ENCODE measurements around the gene IRF6.
A peak's percentile ranks its signal among the peaks of the same experiment; 100 is the strongest.

Gene IRF6

DNA sequence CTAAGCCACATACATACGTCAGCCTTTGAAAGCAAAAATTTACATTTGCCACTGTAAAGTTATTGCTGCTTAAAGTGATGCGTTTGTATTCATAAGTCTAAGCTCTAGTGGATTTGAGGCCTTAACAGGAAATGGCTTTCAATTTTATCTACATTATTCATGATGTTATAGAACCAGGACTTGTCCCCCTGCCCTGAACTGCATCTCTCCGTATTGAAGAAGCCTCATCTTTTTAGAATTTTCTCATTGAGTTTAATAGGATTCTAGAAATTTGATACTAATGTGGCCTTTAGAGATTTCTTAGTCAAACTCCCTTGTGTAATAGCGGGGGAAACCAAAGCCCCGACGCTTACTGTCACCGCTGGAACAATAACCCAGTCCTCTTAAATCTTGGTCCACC lies 31.7 kb upstream of the IRF6 start:
- in situ Hi-C loops (cut with HindIII; ENCODE audit: low pct_unique_long_range_greater_than_20kb, low sequenced_read_pairs): no loop called here
- TF ChIP-seq JUND (IDR thresholded peaks at IDR 0.05; ENCODE audit: low read depth): no peak
- no peak for DNase-seq (ENCODE audit: low read depth in 1 of 2, low spot score in 1 of 2)

DNA sequence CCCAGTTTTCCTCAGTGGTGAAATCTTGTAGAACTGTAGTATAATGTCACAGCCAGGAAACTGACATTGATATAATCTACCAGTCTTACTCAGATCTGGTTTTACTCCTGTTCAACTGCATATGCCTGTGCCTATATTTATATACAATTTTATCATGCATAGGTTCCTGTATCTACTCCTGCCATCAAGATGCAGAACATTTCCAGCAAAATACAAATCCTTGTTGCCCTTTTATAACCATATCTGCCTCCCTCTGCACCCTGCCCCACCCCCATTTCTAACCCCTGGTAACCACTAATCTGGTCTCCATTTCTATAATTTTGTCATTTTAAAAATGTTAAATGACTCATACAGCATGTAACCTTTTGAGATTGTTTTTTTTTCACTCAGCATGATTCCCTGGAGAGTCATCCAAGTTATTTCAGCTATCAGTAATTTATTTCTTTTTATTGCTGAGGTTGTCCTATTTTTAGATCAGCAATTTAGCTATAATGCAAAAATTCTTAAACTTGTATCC lies 29.9 kb upstream of the IRF6 start:
- no peak for TF ChIP-seq JUND (IDR thresholded peaks at IDR 0.05; ENCODE audit: low read depth)
- in situ Hi-C loops (cut with HindIII; ENCODE audit: low pct_unique_long_range_greater_than_20kb, low sequenced_read_pairs): no loop called here
- DNase-seq (ENCODE audit: low read depth in 1 of 2, low spot score in 1 of 2): no peak

- no peak for DNase-seq (ENCODE audit: low read depth in 1 of 2, low spot score in 1 of 2)
- in situ Hi-C loops (cut with HindIII; ENCODE audit: low pct_unique_long_range_greater_than_20kb, low sequenced_read_pairs): no loop called here
- no peak for TF ChIP-seq JUND (IDR thresholded peaks at IDR 0.05; ENCODE audit: low read depth)
Observed at GRCh38 chr1:209831615-209832014, 25.7 kb upstream of the IRF6 start.

DNA sequence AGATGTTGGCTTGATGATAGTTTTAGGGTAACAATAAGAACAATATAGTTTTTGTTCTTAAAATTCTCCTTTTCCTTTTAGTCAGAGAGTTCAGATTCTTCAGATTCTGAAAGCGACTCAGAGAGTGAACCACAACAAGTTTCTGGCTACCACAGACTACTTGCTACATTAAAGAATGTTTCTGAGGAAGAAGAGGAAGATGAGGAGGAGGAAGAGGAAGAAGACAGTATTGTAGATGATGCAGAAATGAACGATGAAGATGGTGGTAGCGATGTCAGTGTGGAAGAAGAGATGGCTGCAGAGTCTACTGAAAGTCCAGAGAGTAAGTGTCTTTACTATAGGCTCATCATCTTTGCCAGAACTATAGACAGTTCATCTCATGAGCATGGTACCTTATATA lies 24.8 kb upstream of the IRF6 start:
- in situ Hi-C loops (cut with HindIII; ENCODE audit: low pct_unique_long_range_greater_than_20kb, low sequenced_read_pairs): no loop called here
- TF ChIP-seq JUND (IDR thresholded peaks at IDR 0.05; ENCODE audit: low read depth): no peak

GRCh38 chr1:209829716-209830115 lies 23.8 kb upstream of the IRF6 start:
- DNase-seq (ENCODE audit: low read depth in 1 of 2, low spot score in 1 of 2): no peak
- no peak for TF ChIP-seq JUND (IDR thresholded peaks at IDR 0.05; ENCODE audit: low read depth)
- in situ Hi-C loops (cut with HindIII; ENCODE audit: low pct_unique_long_range_greater_than_20kb, low sequenced_read_pairs): no loop called here

More for the DNA sequence above, 24.8 kb upstream of the IRF6 start:
- DNase-seq (ENCODE audit: low read depth in 1 of 2, low spot score in 1 of 2): no peak

GRCh38 chr1:209827384-209828262 lies 21.7 kb upstream of the IRF6 start, which contains the start of gene UTP25:
TSS of gene UTP25 (plus strand) at chr1:209827972. CDS start at chr1:209828064, 92 bp downstream.
- no peak for TF ChIP-seq JUND (IDR thresholded peaks at IDR 0.05; ENCODE audit: low read depth)
- in situ Hi-C loops (cut with HindIII; ENCODE audit: low pct_unique_long_range_greater_than_20kb, low sequenced_read_pairs): no loop called here
- DNase-seq (ENCODE audit: low read depth in 1 of 2, low spot score in 1 of 2): peak; percentile 66 to 99

- in situ Hi-C loops (cut with HindIII; ENCODE audit: low pct_unique_long_range_greater_than_20kb, low sequenced_read_pairs): no loop called here
- no peak for DNase-seq (ENCODE audit: low read depth in 1 of 2, low spot score in 1 of 2)
- no peak for TF ChIP-seq JUND (IDR thresholded peaks at IDR 0.05; ENCODE audit: low read depth)
Observed at GRCh38 chr1:209825591-209826434, 19.9 kb upstream of the IRF6 start.

GRCh38 chr1:209823143-209824041 lies 17.4 kb upstream of the IRF6 start:
- no peak for TF ChIP-seq JUND (IDR thresholded peaks at IDR 0.05; ENCODE audit: low read depth)
- in situ Hi-C loops (cut with HindIII; ENCODE audit: low pct_unique_long_range_greater_than_20kb, low sequenced_read_pairs): no loop called here
- peak; percentile 34 to 76 for DNase-seq (ENCODE audit: low read depth in 1 of 2, low spot score in 1 of 2)

DNA sequence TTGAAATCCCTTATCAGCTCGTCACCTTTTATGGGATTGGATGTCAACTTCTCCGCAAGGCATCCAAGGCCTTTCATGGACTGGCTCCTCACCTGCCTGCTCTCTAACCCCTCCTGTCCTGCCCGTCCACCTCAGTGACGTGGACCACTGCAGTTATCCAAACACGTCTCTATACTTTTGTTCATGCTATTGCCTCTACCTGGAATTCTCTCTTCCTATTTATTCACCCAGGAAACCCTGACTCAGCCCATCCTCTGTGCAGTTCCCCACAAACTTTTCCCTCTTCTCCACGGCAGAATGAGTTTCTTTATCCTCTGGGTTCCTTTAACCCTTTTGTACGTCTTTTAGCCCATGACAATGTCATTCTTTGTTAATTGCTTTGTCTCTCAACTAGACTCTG lies 16.8 kb upstream of the IRF6 start:
- in situ Hi-C loops (cut with HindIII; ENCODE audit: low pct_unique_long_range_greater_than_20kb, low sequenced_read_pairs): no loop called here
- DNase-seq (ENCODE audit: low read depth in 1 of 2, low spot score in 1 of 2): no peak
- TF ChIP-seq JUND (IDR thresholded peaks at IDR 0.05; ENCODE audit: low read depth): no peak

DNA sequence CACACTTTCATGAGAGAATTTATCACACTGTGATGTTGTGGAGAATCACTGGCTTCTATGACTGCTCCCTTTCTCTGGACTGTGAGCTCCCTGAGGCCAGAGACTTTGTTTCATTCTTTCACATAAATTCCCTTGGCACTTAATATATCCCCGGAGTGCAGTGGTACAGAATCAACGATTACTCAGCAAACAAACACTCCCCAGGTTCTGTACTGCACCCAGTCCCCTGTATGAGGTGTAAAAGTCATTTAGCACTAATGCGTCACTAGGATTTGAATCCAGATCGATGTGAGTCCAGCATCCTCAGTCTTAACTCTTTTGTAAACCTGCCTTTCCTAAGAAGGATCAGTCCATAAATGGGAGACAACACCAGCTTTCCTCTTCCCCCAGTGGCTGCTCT lies 15.0 kb upstream of the IRF6 start:
- DNase-seq (ENCODE audit: low read depth in 1 of 2, low spot score in 1 of 2): no peak
- TF ChIP-seq JUND (IDR thresholded peaks at IDR 0.05; ENCODE audit: low read depth): no peak
- in situ Hi-C loops (cut with HindIII; ENCODE audit: low pct_unique_long_range_greater_than_20kb, low sequenced_read_pairs): no loop called here

DNA sequence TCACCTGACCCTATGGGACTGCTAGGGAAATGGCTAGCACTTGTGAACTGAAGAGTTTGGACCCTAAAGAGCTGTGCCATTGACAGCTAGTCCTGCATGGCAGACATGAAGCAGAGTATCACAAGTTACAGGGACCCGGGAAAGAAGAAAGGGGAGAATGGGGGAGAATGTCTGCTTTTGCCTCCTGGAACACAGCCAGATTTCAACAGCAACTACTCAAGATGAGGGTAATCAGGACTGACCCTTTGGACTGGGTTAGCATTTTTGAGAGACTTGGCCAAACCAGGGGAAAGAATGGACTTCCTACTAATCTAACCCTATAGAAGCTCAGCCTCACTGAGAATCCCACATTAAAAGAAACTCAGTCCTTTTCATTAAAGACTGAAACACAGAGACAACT lies 13.1 kb upstream of the IRF6 start:
- no peak for TF ChIP-seq JUND (IDR thresholded peaks at IDR 0.05; ENCODE audit: low read depth)
- in situ Hi-C loops (cut with HindIII; ENCODE audit: low pct_unique_long_range_greater_than_20kb, low sequenced_read_pairs): no loop called here
- DNase-seq (ENCODE audit: low read depth in 1 of 2, low spot score in 1 of 2): no peak

DNA sequence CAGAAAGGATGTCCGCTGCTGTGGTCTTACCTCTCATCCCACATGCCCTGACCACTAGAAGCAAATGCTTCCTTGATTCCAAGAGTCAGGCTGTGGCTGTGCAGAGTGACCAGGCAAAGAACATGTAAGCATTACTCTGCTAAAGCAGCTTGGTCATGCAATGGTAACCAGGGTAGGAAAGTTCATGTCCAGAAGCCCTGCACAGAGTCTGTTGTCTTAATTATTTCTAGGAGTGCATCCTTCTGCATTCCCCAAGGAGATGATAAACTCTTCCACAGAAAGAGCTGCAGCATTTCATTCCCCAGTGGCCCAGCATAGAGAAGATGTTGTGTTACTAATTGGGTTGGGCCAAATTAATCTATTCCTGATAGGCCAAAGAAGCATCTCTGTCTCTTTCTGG lies 11.7 kb upstream of the IRF6 start:
- no peak for DNase-seq (ENCODE audit: low read depth in 1 of 2, low spot score in 1 of 2)
- in situ Hi-C loops (cut with HindIII; ENCODE audit: low pct_unique_long_range_greater_than_20kb, low sequenced_read_pairs): no loop called here
- TF ChIP-seq JUND (IDR thresholded peaks at IDR 0.05; ENCODE audit: low read depth): no peak

Measured in T47D (cell line).